ENCODE results near the gene CIAO2A.
A peak's percentile ranks its signal among the peaks of the same experiment; 100 is the strongest.

CIAO2A gene

GRCh38 chr15:64090527-64090926 lies 3.1 kb downstream of the CIAO2A start:
- TF ChIP-seq ZFX (IDR thresholded peaks at IDR 0.05; ENCODE audit: borderline replicate concordance) (no peak), CTCF (IDR thresholded peaks at IDR 0.05) (no peak)
- H3K27ac ChIP-seq, result no peak overlapping the region

- TF ChIP-seq ZFX (IDR thresholded peaks at IDR 0.05; ENCODE audit: borderline replicate concordance) (no peak), CTCF (IDR thresholded peaks at IDR 0.05) (no peak)
- no peak overlapping the region for H3K27ac ChIP-seq
These were observed 3.9 kb downstream of the CIAO2A start for GRCh38 chr15:64089543-64090280.

- H3K27ac ChIP-seq, result no peak overlapping the region
- no peak for TF ChIP-seq CTCF (IDR thresholded peaks at IDR 0.05)
- no peak for TF ChIP-seq ZFX (IDR thresholded peaks at IDR 0.05; ENCODE audit: borderline replicate concordance)
These were observed 10.9 kb downstream of the CIAO2A start for GRCh38 chr15:64082757-64083156.

- H3K27ac ChIP-seq, result peak overlapping the region; percentile 79
These were observed 20.1 kb downstream of the CIAO2A start for GRCh38 chr15:64073496-64073895.

- H3K27ac ChIP-seq, result peak overlapping the region; percentile 79
- TF ChIP-seq ZFX (IDR thresholded peaks at IDR 0.05; ENCODE audit: borderline replicate concordance), result no peak
- no peak for TF ChIP-seq CTCF (IDR thresholded peaks at IDR 0.05)
These were observed 20.8 kb downstream of the CIAO2A start for GRCh38 chr15:64072812-64073211.

- peak overlapping the region; percentile 79 for H3K27ac ChIP-seq
- no peak for TF ChIP-seq CTCF (IDR thresholded peaks at IDR 0.05)
- TF ChIP-seq ZFX (IDR thresholded peaks at IDR 0.05; ENCODE audit: borderline replicate concordance), result no peak
These were observed 21.5 kb downstream of the CIAO2A start for GRCh38 chr15:64071931-64072765.

GRCh38 chr15:64070965-64071851 lies 22.4 kb downstream of the CIAO2A start:
- H3K27ac ChIP-seq, result peak overlapping the region; percentile 79
- TF ChIP-seq ZFX (IDR thresholded peaks at IDR 0.05; ENCODE audit: borderline replicate concordance) (no peak), CTCF (IDR thresholded peaks at IDR 0.05) (no peak)
